DMS 273 (cell line): ENCODE measurements around the gene SNTG2.
"Not testable (repeated sequence)": the region's sequence is repeated elsewhere in the genome, so short reads cannot be mapped to it uniquely, and the experiment has no call there.

Experiments used
- DNase-seq: peaks from one replicate; lab custom pipeline; 2025; ENCODE audit not compliant: unreplicated experiment; lab: John Stamatoyannopoulos, UW

Gene SNTG2

DNA sequence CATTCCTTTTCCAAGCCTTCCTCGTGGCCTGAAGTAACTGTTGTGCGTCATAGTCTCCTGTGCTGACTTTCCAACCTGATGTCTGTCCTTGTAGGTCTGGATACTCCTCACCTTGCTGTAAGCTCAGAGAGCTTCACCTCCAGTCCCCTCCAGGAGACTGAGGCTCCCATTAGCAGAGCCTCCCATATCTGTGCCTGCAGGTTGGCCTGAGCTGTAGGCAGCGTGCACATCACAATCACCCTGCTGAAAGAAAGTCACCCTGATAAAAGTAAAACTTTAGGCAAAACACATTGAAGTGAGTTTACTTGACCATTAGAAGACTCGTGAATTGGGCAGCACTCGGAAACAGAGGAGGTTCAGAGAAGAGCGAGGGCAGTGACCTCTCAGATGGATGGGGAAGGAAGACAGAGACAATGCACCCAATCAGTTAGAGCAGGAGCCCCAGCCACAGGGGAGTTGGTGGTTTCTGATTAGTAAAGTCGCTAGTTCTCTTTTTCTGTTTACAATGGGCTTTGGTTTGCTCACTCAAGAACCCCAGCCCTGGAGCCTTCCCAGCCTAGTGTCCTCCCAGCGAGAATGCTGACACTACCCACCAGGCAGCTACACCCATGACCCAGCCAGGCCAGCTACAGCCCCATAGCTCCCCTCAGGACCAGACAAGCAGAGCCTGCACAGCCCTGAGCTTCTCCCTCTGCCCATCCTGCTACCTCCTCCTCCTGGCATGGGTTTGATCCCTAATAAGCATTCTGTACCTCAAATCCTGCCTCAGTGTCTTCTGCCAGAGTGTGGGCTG, 450.5 kb downstream of the SNTG2 start:
- DNase-seq = no peak

DNA sequence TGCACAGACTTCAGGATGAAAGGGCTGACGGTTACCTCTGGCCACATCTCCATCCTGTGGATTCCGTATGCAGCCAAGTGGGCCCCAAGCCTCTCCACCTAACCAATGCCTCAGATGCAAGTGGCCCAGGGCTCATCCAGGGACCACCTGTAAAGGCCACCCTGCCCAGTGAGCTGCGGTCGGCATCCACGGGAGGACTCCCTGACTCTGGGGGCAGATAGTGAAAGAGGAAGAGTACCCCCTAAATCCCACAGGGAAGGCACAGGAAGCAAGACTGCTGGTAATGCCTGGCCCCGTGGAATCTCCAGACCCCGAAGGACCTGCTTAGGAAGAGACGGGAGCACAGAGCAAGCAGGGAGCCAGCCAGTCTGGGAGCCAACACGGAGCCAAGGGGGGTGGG, 451.4 kb downstream of the SNTG2 start:
- no peak for DNase-seq

DNA sequence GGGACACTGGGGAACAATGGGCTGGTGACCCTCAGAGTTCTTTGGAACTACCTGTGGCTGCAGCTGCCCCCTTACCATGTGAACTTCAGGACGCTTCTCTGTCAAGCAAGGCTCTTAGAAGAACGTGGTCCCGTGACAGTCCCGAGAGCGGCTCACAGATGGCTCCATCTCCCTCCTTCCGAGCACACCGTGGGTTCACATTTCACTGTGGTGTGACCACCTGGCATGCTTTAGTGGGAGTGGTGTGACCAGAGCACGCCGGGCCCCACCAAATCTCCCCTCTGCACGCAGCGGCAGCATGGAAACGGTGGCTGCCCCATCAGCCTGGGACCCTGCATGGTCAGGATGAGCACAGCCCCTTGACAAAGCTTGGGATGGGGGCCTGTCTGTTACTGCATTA, 452.9 kb downstream of the SNTG2 start:
- DNase-seq = no peak

DNA sequence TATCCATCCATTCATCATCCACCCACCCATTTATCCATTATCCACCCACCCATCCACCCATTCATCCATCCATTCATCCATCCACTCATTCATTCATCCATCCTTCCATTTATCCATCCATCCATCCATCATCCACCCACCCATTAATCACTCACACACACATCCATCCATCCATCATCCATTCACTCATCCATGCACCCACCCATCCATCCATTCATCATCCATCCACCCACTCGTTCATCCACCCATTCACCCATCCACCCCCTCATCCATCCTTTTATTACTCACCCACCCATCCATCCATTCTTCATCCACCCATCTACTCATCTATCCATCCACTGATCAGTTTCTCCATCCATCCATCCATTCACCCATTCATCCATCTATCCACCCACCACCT, 454.5 kb downstream of the SNTG2 start:
- no peak for DNase-seq

DNA sequence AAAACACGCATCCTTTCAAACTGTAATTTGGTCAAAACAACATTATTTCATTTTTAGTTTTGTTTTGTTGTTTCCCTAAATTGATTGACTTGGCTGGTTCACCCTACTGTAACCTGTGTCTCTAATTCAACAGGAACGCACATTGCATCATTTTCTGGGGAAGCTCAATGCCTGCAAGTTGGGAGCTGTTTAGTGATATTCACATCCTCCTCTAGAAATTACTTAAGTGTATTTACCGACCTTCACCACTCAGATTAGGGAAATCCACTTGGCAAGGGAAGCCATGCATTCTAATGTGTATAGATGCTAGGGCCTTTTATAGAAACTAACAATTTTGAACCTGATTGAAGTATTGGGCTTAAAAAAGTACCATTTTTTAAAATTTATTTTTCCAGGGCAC, 455.3 kb downstream of the SNTG2 start:
- no peak for DNase-seq

DNA sequence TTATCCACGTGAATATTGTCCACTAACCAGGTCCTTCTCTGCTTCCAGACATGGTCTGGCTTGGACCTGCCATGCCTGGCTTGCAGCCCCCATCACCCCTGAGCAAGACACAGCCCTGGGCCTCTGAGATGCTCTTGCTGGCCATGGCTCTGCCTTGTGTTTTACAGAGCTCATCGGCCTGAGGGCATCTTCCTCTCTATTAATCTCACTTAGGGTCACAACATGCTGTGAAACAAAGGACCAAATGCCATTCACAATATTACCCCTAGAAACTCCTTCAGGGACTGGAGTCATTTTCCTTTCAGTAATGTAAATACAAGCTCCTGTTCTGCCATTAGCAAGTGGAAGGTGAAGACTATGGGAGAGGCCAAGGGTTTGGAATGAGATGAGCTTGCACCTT, 455.8 kb downstream of the SNTG2 start:
- no peak for DNase-seq

DNA sequence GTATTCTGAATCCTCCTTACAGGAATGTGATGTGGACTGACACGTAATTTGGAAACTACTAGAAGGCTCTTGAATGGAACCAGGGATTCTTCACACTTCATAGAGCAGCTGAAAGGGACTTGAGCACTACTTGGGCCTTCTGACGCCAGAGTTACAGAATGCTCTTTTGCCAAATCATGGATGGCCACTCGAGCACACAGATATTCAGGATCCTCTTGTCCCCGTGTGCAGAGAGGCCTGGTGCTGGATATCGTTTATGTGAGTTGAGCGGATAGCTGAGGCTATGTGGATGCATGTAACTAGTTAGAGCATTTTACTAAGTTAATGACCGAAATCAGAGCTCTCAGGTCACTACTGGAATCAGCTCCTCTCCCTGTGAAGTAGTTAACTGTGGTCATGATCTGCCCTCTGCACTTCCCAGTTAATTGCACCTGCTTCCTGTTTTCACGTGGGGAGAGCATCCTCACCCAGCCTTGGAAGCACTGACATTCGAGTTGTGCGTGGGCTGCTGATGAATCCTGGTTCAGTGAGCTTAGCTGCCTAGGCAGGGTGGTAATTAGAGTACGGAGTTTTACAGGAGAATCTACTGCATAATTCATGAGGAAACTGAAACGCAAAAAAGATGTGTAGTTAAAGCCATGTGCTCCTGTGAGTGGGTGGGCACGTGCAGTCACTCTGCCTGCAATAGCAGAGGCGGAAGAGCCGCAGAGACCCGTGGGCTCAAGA, 457.5 kb downstream of the SNTG2 start:
- no peak for DNase-seq

DNA sequence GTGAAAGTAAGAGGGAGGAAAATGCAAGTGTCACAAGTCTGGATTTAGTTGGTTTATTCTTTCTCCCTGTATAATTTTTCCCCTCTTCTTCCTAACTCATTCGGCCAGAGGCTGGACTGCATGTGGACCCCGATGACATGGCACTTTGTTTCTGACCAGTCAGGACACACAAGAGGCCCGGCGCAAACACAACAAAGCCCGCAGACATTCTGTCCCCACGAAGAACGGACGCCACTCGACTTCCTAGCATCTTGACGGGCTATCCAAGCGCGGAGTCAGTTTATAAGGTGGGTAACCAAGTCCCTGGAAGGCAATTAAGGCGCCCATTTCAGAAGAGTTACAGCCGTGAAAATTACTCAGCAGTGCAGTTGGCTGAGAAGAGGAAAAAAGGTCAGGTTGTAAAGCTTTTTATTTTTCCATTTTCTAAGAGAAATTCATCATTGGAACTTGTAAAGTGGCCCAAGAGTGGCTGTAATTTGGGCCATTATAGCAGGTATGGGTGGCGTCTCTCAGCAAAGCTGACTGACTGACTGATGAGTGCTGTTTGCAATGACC, 462.6 kb downstream of the SNTG2 start, which contains the start of gene TPO:
Gene TPO (plus strand): TSS at position 308 of the 555 bp plus-strand sequence. CDS start 946 bp downstream, outside the sequence.
- no peak for DNase-seq

DNA sequence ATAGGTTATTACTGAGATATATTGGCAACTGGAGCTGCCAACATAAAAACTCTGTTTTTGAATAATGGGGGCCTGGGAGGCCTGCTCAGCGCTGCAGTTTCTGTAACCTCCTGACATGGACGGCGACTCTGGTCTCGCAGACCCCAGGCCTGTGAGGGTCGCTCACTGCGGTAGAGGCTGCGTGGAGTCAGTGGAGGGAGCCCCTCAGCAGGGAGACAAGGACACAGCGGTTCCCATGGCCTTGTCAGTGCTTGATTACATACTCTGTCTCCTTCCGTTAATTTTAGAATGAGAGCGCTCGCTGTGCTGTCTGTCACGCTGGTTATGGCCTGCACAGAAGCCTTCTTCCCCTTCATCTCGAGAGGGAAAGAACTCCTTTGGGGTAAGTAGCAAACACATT, 463.5 kb downstream of the SNTG2 start:
- no peak for DNase-seq

DNA sequence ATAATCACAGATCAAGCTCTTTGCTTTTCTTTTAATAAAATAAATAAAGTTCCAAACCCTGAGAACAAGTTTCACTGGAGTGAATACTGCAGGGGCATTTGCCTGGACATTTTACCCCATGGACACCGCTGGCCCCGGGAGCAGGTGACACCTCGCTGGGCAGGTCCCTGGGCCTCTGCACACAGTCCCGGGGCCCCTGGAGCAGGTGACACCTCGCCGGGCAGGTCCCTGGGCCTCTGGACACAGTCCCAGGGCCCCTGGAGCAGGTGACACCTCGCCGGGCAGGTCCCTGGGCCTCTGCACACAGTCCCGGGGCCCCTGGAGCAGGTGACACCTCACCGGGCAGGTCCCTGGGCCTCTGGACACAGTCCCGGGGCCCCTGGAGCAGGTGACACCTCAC, 464.3 kb downstream of the SNTG2 start:
- not testable (repeated sequence) for DNase-seq

DNA sequence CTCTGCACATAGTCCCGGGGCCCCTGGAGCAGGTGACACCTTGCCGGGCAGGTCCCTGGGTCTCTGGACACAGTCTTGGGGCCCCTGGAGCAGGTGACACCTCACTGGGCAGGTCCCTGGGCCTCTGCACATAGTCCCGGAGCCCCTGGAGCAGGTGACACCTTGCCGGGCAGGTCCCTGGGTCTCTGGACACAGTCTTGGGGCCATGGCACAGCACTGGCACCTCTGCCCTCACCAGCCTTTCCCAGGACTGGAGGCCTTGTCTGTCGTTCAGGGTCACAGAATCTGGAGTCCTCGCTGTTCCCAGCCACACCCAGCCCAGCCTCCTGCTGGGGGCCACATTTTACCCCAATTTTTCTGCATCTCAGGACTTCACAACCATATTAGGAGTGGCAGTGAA, 464.9 kb downstream of the SNTG2 start:
- no peak for DNase-seq
